SU-DHL-6 (cell line): ENCODE measurements around the gene NTMT1.

ENCODE experiments used
- H2AFZ ChIP-seq: fragments of 200-600 bp; sonication (generic); 2 replicates; pipeline ENCODE4 v1.6.1; 2014; ENCODE audit warnings: low read depth, mild to moderate bottlenecking, moderate library complexity, mixed read lengths, antibody characterized with exemption, low read length; ENCODE audit not compliant: severe bottlenecking
- H3F3A ChIP-seq: fragments of 200-600 bp; shearing (Covaris generic); 2 replicates; pipeline ENCODE4 v1.6.0; 2016; ENCODE audit warnings: antibody characterized with exemption, mild to moderate bottlenecking; ENCODE audit not compliant: insufficient read depth
- H3K27ac ChIP-seq: fragments of 200-600 bp; sonication (generic); 2 replicates; pipeline ENCODE4 v1.5.1; 2016; ENCODE audit warnings: low read depth, mild to moderate bottlenecking, low read length, moderate library complexity, mixed read lengths
- H3K27me3 ChIP-seq: fragments of 200-600 bp; sonication (generic), shearing (Covaris generic); 2 replicates; pipeline ENCODE4 v1.6.0; 2014; ENCODE audit warnings: mild to moderate bottlenecking, low read length
- H3K36me3 ChIP-seq: fragments of 200-600 bp; sonication (generic); 2 replicates; pipeline ENCODE4 v1.6.1; 2014; ENCODE audit warnings: mild to moderate bottlenecking, low read length, mixed read lengths
- H3K4me2 ChIP-seq: fragments of 300-600, 200-600 bp; shearing (Covaris generic), sonication (generic); 2 replicates; pipeline ENCODE4 v1.6.0; 2014; ENCODE audit warnings: low read length, low read depth, mild to moderate bottlenecking; ENCODE audit not compliant: poor library complexity, severe bottlenecking
- H3K4me3 ChIP-seq: fragments of 200-600 bp; sonication (generic); 2 replicates; pipeline ENCODE4 v1.5.1; 2014; ENCODE audit warnings: antibody characterized with exemption, low read length, mild to moderate bottlenecking, mixed read lengths; ENCODE audit not compliant: insufficient read depth, poor library complexity, severe bottlenecking
- H3K79me2 ChIP-seq: fragments of 200-600 bp; sonication (generic); 2 replicates; pipeline ENCODE4 v1.6.1; 2014; ENCODE audit warnings: mild to moderate bottlenecking, low read length, moderate library complexity; ENCODE audit not compliant: insufficient read depth
- H3K9ac ChIP-seq: fragments of 200-600 bp; sonication (generic); 2 replicates; pipeline ENCODE4 v1.7.0; 2014; ENCODE audit warnings: mild to moderate bottlenecking, low read length
- H3K9me2 ChIP-seq: fragments of 200-600 bp; sonication (generic); replicated peaks from 2 replicates; pipeline ENCODE4 v1.6.1; 2014; ENCODE audit warnings: low read length; ENCODE audit not compliant: insufficient read depth
- H3K9me3 ChIP-seq: fragments of 200-600 bp; sonication (generic); 2 replicates; pipeline ENCODE4 v1.6.1; 2014; ENCODE audit warnings: low read length, mixed read lengths; ENCODE audit not compliant: insufficient read depth
- H4K20me1 ChIP-seq: fragments of 200-600 bp; sonication (generic); 2 replicates; pipeline ENCODE4 v1.6.1; 2014; ENCODE audit warnings: low read depth, mild to moderate bottlenecking, antibody characterized with exemption, low read length, moderate library complexity, mixed read lengths
- CTCF ChIP-seq: fragments of 200-600 bp; sonication (generic); IDR thresholded peaks from one replicate; pipeline ENCODE4 v1.5.1; 2017; ENCODE audit warnings: antibody characterized with exemption, mild to moderate bottlenecking, low read length, moderate library complexity; ENCODE audit not compliant: insufficient read depth, poor library complexity, severe bottlenecking
- EZH2phosphoT487 ChIP-seq: fragments of 200-600 bp; sonication (generic), shearing (Covaris generic); conservative IDR thresholded peaks from 2 replicates; pipeline ENCODE4 v1.6.1; 2018; ENCODE audit warnings: mild to moderate bottlenecking, antibody characterized with exemption, low read length, moderate library complexity, mixed read lengths

Gene NTMT1

GRCh38 chr9:129676287-129676686 lies 50.3 kb downstream of the NTMT1 start:
- no peaks in the 10 kb centered on the region for H3F3A ChIP-seq
- H3K9me3 ChIP-seq = no peaks in the 10 kb centered on the region
- H3K9ac ChIP-seq = no peak overlapping the region
- no peaks in the 10 kb centered on the region for H4K20me1 ChIP-seq
- TF ChIP-seq CTCF (no peak), EZH2phosphoT487 (no peak)
- H3K9me2 ChIP-seq = no peaks in the 10 kb centered on the region
- H3K27me3 ChIP-seq = no peaks in the 10 kb centered on the region
- no peak overlapping the region for H3K4me2 ChIP-seq
- H3K36me3 ChIP-seq = no peaks in the 10 kb centered on the region
- no peak overlapping the region for H3K4me3 ChIP-seq
- no peak overlapping the region for H2AFZ ChIP-seq
- no peak overlapping the region for H3K27ac ChIP-seq
- no peaks in the 10 kb centered on the region for H3K79me2 ChIP-seq

GRCh38 chr9:129676975-129677374 lies 51.0 kb downstream of the NTMT1 start:
- Histone ChIP-seq H4K20me1 (no peaks in the 10 kb centered on the region), H3K9ac (no peak overlapping the region), H3K9me2 (no peaks in the 10 kb centered on the region), H3K27me3 (no peaks in the 10 kb centered on the region), H3K36me3 (no peaks in the 10 kb centered on the region), H3K4me2 (no peak overlapping the region), H3F3A (no peaks in the 10 kb centered on the region), H3K9me3 (no peaks in the 10 kb centered on the region), H3K27ac (no peak overlapping the region), H3K79me2 (no peaks in the 10 kb centered on the region), H3K4me3 (no peak overlapping the region), H2AFZ (no peak overlapping the region)
- no peak for TF ChIP-seq EZH2phosphoT487
- TF ChIP-seq CTCF = no peak

- no peak overlapping the region for H3K4me2 ChIP-seq
- no peaks in the 10 kb centered on the region for H3K36me3 ChIP-seq
- H3K9ac ChIP-seq = no peak overlapping the region
- no peaks in the 10 kb centered on the region for H3K79me2 ChIP-seq
- H3F3A ChIP-seq = no peaks in the 10 kb centered on the region
- H3K27ac ChIP-seq = no peak overlapping the region
- H3K9me3 ChIP-seq = no peaks in the 10 kb centered on the region
- no peak overlapping the region for H2AFZ ChIP-seq
- no peaks in the 10 kb centered on the region for H4K20me1 ChIP-seq
- H3K9me2 ChIP-seq = no peaks in the 10 kb centered on the region
- TF ChIP-seq EZH2phosphoT487 (no peak), CTCF (no peak)
- no peak overlapping the region for H3K4me3 ChIP-seq
- no peaks in the 10 kb centered on the region for H3K27me3 ChIP-seq
Observed at GRCh38 chr9:129677456-129677855, 51.5 kb downstream of the NTMT1 start.
